IMR-90 (cell line): ENCODE results near the gene MAFB. TPM values are rescaled to one million over a fixed set of nuclear protein-coding genes. Genes with fewer than 3 reads are reported as not detected.

Source experiments
- ATAC-seq: fragments of 200-7000 bp; cut with Tn5 transposase; 2 replicates; pipeline ENCODE4 v1.9.1; 2020; ENCODE audit warnings: low read depth, mild to moderate bottlenecking, moderate library complexity
- BruUV-seq: library from RNA; stranded (reverse); fragments of 400-500 nt; replicated peaks from 2 replicates; lab custom pipeline; 2021; lab: Mats Ljungman, UMichigan
- CTCF ChIA-PET: fragments of 300-600 bp; formaldehyde crosslinking; extraction: SDS; loops from one replicate; lab custom pipeline; 2021; ENCODE audit warnings: antibody characterized with exemption; lab: Yijun Ruan, JAX
- POLR2A ChIA-PET: fragments of 300-600 bp; sonication (Branson Sonifier 250); formaldehyde crosslinking; loops from one replicate; lab custom pipeline; 2022; ENCODE audit warnings: antibody characterized with exemption; ENCODE audit not compliant: unreplicated experiment; lab: Charles Lee
- DNase-seq: peaks from one replicate; pipeline ENCODE4 v3.0.0; 2013
- H2AFZ ChIP-seq: replicated peaks from 2 replicates; pipeline ENCODE3; 2013; ENCODE audit warnings: low read length, mild to moderate bottlenecking; ENCODE audit not compliant: poor library complexity
- H2AK5ac ChIP-seq: 2 replicates; pipeline ENCODE4 v1.6.1; 2013; ENCODE audit warnings: low read depth, low read length, inconsistent platforms
- H2AK9ac ChIP-seq: replicated peaks from 2 replicates; pipeline ENCODE3; 2013; ENCODE audit warnings: mild to moderate bottlenecking, low read depth, low read length, moderate library complexity; ENCODE audit not compliant: poor library complexity
- H2BK120ac ChIP-seq: 2 replicates; pipeline ENCODE4 v1.6.1; 2013; ENCODE audit warnings: low read depth, low read length, inconsistent platforms
- H2BK15ac ChIP-seq: 3 replicates; pipeline ENCODE4 v1.6.1; 2013; ENCODE audit warnings: low read depth, low read length, inconsistent platforms
- H2BK20ac ChIP-seq: 2 replicates; pipeline ENCODE4 v1.6.1; 2013; ENCODE audit warnings: low read depth, mild to moderate bottlenecking, inconsistent platforms, low read length, moderate library complexity
- H2BK5ac ChIP-seq: 2 replicates; pipeline ENCODE4 v1.6.1; 2013; ENCODE audit warnings: mild to moderate bottlenecking, low read depth, low read length, inconsistent platforms; ENCODE audit not compliant: poor library complexity, severe bottlenecking
- H3K14ac ChIP-seq: replicated peaks from 2 replicates; pipeline ENCODE4 v1.6.1; 2013; ENCODE audit warnings: low read depth, low read length, inconsistent platforms
- H3K18ac ChIP-seq: 2 replicates; pipeline ENCODE4 v1.6.1; 2013; ENCODE audit warnings: low read depth, low read length, control low read depth
- H3K23ac ChIP-seq: 2 replicates; pipeline ENCODE4 v1.6.1; 2013; ENCODE audit warnings: low read depth, low read length, inconsistent platforms
- H3K27ac ChIP-seq: 2 replicates; pipeline ENCODE4 v1.5.1; 2013; ENCODE audit warnings: mild to moderate bottlenecking, control low read depth, low read length; ENCODE audit not compliant: insufficient read depth
- H3K27me3 ChIP-seq: 2 replicates; pipeline ENCODE4 v1.6.1; 2013; ENCODE audit warnings: low read length; ENCODE audit not compliant: control insufficient read depth, insufficient read depth
- H3K36me3 ChIP-seq: 2 replicates; pipeline ENCODE4 v1.6.1; 2013; ENCODE audit warnings: low read length, mixed read lengths; ENCODE audit not compliant: control insufficient read depth, insufficient read depth
- H3K4ac ChIP-seq: 2 replicates; pipeline ENCODE4 v1.6.1; 2013; ENCODE audit warnings: low read depth, low read length, inconsistent platforms
- H3K4me1 ChIP-seq: 2 replicates; pipeline ENCODE4 v1.6.1; 2013; ENCODE audit warnings: low read length, mixed read lengths; ENCODE audit not compliant: control insufficient read depth, insufficient read depth
- H3K4me2 ChIP-seq: 2 replicates; pipeline ENCODE4 v1.6.1; 2013; ENCODE audit warnings: low read depth, mild to moderate bottlenecking, control low read depth, low read length, moderate library complexity
- H3K4me3 ChIP-seq: 2 replicates; pipeline ENCODE4 v1.5.1; 2013; ENCODE audit warnings: low read depth, mild to moderate bottlenecking, control low read depth, low read length, moderate library complexity; ENCODE audit not compliant: insufficient read depth
- H3K56ac ChIP-seq: 2 replicates; pipeline ENCODE4 v1.6.1; 2013; ENCODE audit warnings: low read length, inconsistent platforms; ENCODE audit not compliant: insufficient read depth; ENCODE audit errors: extremely low read depth
- H3K79me1 ChIP-seq, 2 experiments: 2 replicates each; pipeline ENCODE4 v1.6.1; 2013; ENCODE audit warnings: low read length in 2 of 2, inconsistent platforms in 1 of 2, low read depth in 1 of 2
- H3K9ac ChIP-seq: 2 replicates; pipeline ENCODE4 v1.6.1; 2013; ENCODE audit warnings: low read depth, low read length, control low read depth
- H3K9me1 ChIP-seq: 2 replicates; pipeline ENCODE4 v1.6.1; 2013; ENCODE audit warnings: low read length, inconsistent platforms; ENCODE audit not compliant: insufficient read depth
- H3K9me3 ChIP-seq: 2 replicates; pipeline ENCODE4 v1.6.1; 2013; ENCODE audit warnings: low read length; ENCODE audit not compliant: control insufficient read depth, insufficient read depth
- H4K20me1 ChIP-seq: 2 replicates; pipeline ENCODE4 v1.6.1; 2013; ENCODE audit warnings: low read length, inconsistent platforms; ENCODE audit not compliant: insufficient read depth
- H4K5ac ChIP-seq: 2 replicates; pipeline ENCODE4 v1.6.1; 2013; ENCODE audit warnings: mild to moderate bottlenecking, low read depth, low read length, control low read depth
- H4K8ac ChIP-seq, 2 experiments: 2 replicates each; pipeline ENCODE4 v1.6.1; 2013; ENCODE audit warnings: low read depth in 2 of 2, low read length in 2 of 2, control low read depth in 1 of 2, inconsistent platforms in 1 of 2
- H4K91ac ChIP-seq: 2 replicates; pipeline ENCODE4 v1.6.1; 2013; ENCODE audit warnings: low read depth, low read length, inconsistent platforms; ENCODE audit not compliant: insufficient read depth
- CHD1 ChIP-seq: IDR thresholded peaks from 2 replicates; pipeline ENCODE4 v1.6.1; 2012; ENCODE audit warnings: low read depth, low read length, improper control_type of control experiment
- MAFK ChIP-seq: IDR thresholded peaks from 2 replicates; pipeline ENCODE4 v1.6.1; 2012; ENCODE audit warnings: low read depth, low read length, improper control_type of control experiment
- SMC3 ChIP-seq: fragments of 150-350 bp; IDR thresholded peaks from 2 replicates; pipeline ENCODE4 v1.6.1; 2016; ENCODE audit warnings: low read depth, mild to moderate bottlenecking, antibody characterized with exemption, low read length, moderate library complexity
- WGBS, 2 experiments: methylation state at CpG; one replicate each; pipeline versions ENCODE4 v1.1.5 to v1.1.7; 2013; ENCODE audit warnings: missing lambda C conversion rate in 2 of 2; ENCODE audit not compliant: insufficient read length in 1 of 2; ENCODE audit errors: extremely low coverage in 2 of 2; 5-methylcytosine and 5-hydroxymethylcytosine counted together
- dilution Hi-C: fragments of 300-500 bp; cut with HindIII; formaldehyde crosslinking; loops from one replicate; pipeline ENCODE4 v1.14.3; 2018; ENCODE audit warnings: low sequenced_read_pairs; ENCODE audit not compliant: unreplicated experiment
- in situ Hi-C: fragments of 300-500 bp; cut with MboI; formaldehyde crosslinking; loops from 3 replicates; pipeline ENCODE4 v1.14.3; 2019; ENCODE audit warnings: low sequenced_read_pairs, inconsistent platforms, mixed read lengths
- intact Hi-C: fragments of 100-400 bp; cut with micrococcal nuclease; formaldehyde crosslinking; loops from 2 replicates; pipeline ENCODE4 v1.10.0; 2022
- polyA plus RNA-seq, 3 experiments: library from polyadenylated mRNA; depleted of rRNA; stranded (reverse); fragments of >200 nt; gene quantifications; 2 replicates each; pipeline ENCODE4 v1.2.3, GENCODE V29; 2012; ENCODE audit warnings: low replicate concordance in 1 of 3
- total RNA-seq: library from RNA; depleted of rRNA; stranded (reverse); fragments of >200 nt; gene quantifications from 2 replicates; pipeline ENCODE4 v1.2.3, GENCODE V29; 2012

Gene MAFB
- total and polyA plus RNA-seq, 2 of the 4 experiments (the other 2 are of a cell fraction) = 0.07 TPM; not detected in 1

- Histone ChIP-seq H2AK5ac (no peak overlapping the region), H3K27me3 (peaks cover 7% of the 10 kb centered on the region; the same call in 1 of the 2 replicates), H4K8ac (no peak overlapping the region), H3K9me3 (no peaks in the 10 kb centered on the region), H3K23ac (no peak overlapping the region), H2BK20ac (no peak overlapping the region), H3K4ac (no peak overlapping the region), H3K18ac (no peak overlapping the region), H3K27ac (no peak overlapping the region), H2AFZ (no peak overlapping the region), H2BK15ac (no peak overlapping the region), H2BK5ac (no peak overlapping the region), H3K79me1 (no peaks in the 10 kb centered on the region), H3K36me3 (no peaks in the 10 kb centered on the region), H3K4me2 (no peak overlapping the region), H2AK9ac (no peak overlapping the region), H3K4me1 (no peaks in the 10 kb centered on the region), H2BK120ac (no peak overlapping the region), H3K9me1 (peaks cover 3% of the 10 kb centered on the region; the same call in 1 of the 2 replicates), H4K20me1 (no peaks in the 10 kb centered on the region), H4K91ac (no peak overlapping the region), H3K14ac (no peak overlapping the region), H3K4me3 (no peak overlapping the region), H3K56ac (no peak overlapping the region), H3K9ac (no peak overlapping the region), H4K5ac (no peak overlapping the region)
- dilution Hi-C loops (no loop called here), intact Hi-C loops (no loop called here), in situ Hi-C loops (no loop called here)
- DNase-seq = peak; percentile 8
- no CpG with 5 or more reads among the region's 2 CpGs for WGBS, 2 experiments
- ChIA-PET POLR2A (no interaction called here), CTCF (no interaction called here)
- no TSS peak for BruUV-seq
- TF ChIP-seq CHD1 = no peak
- TF ChIP-seq MAFK = no peak
- TF ChIP-seq SMC3 = no peak
- ATAC-seq = no peak
These were observed 37.9 kb downstream of the MAFB start for GRCh38 chr20:40651151-40651550.
